Cerebellar cortex (tissue), 1 donor: ENCODE measurements around the gene NR6A1.

Source experiments
- DNase-seq: peaks from one replicate; pipeline ENCODE4 v3.0.0-alpha.2; 2015; ENCODE audit warnings: low spot score

Gene NR6A1

DNA sequence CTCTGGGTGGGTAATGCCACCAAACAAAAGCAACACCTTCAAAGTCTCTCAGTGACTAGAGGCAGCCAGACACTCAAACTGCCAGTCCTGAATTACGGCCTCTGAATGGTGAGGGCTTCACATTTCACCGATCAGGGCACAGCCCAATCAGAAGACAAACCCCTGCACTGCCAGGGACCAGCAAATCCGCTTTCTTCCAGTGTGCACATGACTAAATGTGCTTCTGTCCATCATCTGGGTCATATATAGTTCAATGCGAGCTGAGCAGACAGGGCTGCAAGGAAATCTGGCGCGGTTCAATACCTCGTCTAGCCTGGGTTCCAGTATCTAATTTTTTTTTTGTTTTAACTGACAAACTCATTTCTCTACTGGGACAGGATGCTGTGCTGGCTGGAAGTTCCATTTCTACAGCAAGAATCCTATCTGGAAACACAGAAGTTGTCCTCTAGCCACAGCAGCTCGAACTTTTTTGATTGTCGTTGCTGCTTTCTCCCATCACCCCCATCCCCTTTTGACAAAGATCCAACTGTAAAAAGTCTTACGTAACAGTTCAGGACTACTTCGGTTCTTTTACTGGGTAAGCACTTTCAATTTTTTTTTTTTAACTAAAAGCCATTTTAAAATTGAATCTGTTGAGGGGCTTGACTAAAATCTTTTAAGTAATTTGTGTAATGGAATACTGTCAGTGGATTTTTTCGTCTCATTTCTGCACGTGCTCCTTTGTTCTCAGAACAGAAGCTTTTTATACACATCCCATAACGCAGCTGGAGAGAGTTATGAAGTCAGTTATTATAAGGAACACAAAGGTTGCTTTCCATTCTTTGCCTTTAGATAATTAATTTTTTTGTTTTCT lies 112.7 kb downstream of the NR6A1 start:
- DNase-seq: peak; percentile 98

DNA sequence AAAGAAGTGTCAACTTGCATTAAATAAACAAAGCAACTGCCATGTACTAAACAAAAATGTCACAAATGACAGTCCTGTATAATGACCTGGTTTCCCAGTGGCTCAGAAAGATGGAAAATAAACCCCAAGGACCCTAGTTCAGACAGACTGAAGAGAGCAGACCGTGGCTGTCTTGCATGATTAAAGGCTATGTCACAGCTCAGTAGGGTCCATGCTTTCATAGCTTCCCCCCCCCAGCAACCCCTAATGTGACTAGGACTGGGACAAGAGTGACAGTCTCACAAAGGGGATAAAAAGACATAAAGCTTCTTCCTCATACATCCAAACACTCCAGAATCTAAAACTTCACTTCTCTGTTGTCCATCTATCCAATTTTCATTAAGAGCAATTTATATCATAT lies 113.6 kb downstream of the NR6A1 start:
- DNase-seq: peak; percentile 23

DNA sequence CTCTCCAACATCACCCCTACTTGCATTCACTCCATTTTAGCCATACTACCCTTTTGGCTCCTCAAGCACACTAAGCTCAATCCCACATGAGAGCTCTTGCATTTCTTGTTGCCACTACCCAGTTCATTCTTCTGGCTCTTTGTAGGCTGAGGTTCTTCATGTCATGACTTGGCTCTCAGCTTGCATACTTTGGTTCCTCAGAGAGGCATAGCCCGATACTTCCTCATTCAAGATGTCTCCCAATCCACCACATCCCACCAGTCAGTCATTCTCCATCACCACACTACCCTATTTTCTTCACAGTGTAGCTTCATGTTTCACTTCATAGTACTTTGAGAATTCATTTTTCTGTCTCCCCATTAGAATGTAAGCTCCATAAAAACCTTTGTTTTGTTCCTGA lies 116.7 kb downstream of the NR6A1 start:
- DNase-seq: no peak

DNA sequence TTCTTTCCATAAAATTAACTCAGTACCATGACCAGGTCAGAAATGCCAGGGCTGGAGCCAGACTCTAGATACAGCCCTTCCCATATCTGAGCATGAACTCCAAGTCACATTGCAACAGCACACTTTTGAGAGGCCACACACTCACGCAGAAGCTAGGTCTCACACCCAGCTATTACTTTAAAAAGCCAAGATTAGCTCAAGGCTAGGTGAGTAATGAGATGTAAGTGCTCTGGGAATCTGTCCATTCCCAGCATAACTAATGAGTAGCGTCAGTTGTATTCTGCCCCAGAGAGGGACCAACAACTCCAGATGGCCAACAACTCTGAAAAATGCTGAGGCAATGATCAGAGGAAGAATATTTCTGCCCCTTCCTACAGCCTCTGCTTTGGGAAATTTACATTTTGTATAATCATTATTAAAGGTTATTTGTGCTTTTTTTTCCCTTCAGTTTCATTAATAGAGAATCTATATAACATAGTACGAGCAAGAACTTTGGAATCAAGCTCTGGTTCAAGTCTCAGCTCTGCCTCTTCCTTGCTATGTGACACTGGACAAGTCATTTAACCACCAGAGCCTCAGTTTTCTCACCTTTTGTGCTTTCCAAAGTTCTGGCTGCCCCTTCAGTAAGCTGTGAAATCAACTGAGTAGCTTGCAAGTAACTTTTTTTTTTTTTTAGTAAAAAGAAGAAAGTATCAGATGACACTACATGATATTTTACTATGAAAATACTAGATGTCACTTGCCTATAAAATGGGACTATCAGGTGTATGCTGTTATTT lies 118.3 kb downstream of the NR6A1 start:
- DNase-seq: peak; percentile 41

DNA sequence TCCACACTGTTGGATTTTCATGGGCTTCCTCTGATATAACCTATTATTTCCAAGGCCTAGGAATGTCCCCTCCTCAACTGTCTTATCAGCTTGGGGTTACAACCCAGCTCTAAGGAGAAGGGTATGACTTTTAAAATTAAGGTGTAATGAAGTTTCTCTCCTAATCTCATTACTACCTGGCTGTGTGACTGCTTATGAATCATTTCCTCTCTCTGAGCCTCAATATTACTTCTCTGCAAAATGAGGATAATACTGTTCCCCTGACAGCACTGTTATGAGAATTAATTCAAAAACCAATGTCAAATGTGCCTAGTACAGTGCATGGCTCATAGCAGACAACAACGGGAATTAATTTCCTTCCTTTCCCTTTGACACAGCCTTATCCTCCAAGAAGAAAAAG lies 118.9 kb downstream of the NR6A1 start:
- DNase-seq: peak; percentile 30

DNA sequence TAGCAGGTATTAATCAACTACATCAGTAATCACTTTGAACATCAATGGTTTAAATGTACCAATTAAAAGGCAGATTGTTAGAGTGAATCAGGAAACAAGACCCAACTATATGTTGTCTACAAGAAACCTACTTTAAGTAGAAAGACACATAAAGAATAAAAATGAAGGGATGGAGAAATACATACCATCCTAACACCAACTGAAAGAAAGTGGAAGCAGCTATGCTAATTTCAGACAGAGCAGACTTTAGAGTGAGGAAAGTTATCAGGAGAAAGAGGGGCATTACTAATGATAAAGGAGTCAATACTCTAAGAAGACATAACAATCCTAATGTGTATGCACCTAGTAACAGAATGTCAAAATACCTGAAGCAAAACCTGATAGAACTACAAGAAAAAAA lies 125.8 kb downstream of the NR6A1 start:
- no peak for DNase-seq

DNA sequence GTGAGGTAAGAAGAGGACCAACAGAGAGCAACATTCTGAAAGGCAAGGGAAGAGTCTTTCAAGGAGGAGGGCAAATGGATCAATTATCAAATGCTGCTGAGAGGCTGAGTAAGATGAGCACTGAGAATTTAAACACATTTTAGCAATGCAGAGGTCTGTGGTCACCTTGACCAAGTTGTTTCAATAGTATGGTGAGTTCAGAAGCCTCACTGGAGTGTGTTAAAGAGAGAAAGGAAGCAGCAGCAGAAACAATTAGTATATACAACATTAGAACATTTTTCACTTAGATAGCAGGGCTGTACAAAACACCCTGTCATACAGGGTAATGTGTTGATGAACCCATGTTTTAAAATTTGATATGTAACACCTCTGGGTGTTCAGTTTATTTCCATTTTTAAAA lies 131.5 kb downstream of the NR6A1 start:
- no peak for DNase-seq

DNA sequence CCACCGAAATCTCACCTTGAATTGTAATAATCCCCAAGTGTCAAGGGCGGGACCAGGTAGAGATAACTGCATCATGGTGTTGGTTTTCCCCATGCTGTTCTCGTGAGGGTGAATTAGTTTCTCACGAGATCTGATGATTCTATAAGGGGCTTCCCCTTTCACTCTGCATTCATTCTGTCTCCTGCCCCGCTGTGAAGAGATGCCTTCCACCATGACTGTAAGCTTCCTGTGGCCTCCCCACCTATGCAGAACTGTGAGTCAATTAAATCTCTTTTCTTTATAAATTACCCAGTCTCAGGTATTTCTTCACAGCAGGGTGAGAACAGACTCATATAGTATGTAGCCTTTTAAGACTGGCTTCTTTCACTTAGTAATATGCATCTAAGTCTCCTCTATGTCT lies 135.8 kb downstream of the NR6A1 start:
- DNase-seq: no peak

DNA sequence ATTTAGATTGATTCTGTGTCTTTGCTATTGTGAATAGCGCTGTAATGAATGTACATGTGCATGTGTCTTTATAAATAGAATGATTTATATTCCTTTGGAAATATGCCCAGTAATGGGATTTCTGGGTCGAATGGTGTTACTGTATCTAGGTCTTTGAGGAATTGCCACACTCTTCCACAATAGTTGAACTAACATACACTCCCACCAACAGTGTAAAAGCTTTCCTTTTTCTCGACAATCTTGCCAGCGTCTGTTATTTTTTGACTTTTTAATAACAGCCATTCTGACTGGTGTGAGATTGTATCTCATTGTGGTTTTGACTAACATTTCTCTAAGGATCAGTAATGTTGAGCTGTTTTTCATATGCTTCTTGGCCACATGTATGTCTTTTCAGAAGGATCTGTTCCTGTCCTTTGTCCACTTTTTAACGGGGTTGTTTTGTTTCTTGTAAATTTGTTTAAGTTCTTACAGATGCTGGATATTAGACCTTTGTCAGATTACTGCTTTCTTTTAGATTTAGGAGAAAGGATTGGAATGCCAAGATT lies 139.0 kb downstream of the NR6A1 start:
- no peak for DNase-seq

DNA sequence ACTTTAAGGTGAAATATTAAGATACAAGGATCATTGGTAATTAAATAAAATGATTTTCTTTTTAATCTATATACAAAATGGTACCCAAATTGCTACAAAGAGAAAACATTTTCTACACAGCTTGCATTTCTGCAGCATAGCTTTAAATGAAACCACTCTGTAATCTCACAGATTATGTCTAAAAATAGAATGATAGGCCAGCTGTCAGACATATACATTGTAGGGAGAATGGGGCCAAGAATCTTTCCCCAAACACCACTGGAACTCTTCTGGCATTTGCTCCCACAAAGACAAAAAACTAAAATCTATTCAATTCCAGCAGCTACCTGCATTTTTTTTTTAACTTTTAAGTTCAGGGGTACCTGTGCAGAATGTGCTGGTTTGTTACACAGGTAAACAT lies 139.8 kb downstream of the NR6A1 start:
- no peak for DNase-seq

DNA sequence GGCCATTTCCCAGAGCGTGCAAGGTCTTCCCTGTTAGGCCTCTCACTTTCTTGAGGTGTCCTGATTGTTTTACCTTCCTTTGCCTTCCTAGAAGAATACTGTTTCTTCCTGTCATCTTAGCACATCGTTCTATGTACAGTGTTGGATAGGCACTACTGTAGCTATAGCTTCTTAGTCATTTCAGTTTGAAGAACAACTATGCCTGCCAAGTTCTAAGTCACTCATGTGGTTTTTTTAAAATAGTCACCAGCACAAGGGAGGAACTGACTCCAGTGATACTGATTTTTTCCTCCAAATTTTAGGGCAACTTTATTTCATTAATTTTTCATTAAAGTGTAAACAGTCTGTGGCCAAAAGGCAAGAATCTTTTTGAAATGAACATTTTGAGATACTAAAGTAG lies 141.5 kb downstream of the NR6A1 start:
- DNase-seq: no peak

DNA sequence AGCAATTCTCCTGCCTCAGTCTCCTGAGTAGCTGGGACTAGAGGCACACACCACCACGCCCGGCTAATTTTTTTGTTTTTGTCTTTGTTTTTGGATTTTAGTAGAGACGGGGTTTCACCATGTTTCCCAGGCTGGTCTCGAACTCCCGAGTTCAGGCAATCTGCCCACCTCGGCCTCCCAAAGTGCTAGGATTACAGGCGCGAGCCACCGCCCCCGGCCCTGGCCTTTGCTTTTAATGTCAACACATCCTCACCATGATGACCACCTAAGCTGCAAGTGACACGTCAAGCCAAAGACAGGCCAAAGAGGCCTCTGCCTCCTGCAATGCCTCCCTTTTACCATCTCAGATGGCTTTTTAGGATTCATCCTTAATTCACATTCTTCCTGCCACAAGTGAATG lies 142.4 kb downstream of the NR6A1 start:
- no peak for DNase-seq

DNA sequence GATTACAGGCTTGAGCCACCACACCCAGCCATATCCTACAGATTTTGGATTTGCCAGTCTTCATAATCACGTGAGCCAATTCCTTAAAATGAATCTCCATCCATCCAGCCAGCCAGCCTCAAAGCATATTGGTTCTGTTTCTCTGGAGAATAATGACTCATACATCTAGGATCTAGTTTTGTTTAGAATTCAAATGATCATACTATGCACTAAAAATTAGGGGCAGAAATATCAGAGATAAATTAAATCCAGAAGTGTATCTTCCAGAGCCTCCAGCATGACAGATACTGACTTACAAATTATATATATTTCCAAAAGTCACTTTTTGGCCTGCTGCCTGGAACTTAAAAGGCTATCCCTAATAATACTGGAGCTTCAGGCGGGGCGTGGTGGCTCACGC lies 144.8 kb downstream of the NR6A1 start:
- DNase-seq: no peak

DNA sequence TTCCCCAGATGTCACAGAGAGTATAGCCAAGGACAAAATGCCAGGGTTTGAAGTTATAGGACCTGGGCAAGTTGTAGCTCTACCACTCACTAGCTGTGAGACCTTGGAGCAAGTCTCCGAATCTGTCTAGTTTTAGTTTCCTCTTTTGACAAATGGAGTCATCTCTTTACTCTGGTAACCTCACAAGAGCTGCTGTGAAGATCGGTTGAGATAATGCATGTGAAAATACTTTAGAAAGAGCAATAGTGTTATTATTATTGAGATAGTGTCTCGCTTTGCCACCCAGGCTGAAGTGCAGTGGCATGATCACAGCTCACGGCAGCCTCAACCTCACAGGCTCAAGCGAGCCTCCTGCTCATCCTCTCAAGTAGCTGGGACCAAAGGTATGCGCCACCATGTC lies 146.0 kb downstream of the NR6A1 start:
- no peak for DNase-seq

DNA sequence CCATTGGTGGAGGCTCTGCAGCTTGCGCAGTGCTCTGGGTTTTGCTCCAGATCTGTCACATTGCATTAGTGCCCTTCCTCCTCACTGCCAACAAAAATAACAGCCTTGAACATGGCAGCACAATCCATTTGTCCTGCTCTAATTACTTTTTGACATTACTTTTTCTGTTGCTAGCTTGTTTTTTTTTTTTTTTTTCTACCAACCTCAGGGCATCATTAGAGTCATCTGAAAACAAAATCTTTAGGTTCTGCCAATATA lies 146.4 kb downstream of the NR6A1 start:
- peak; percentile 96 for DNase-seq

DNA sequence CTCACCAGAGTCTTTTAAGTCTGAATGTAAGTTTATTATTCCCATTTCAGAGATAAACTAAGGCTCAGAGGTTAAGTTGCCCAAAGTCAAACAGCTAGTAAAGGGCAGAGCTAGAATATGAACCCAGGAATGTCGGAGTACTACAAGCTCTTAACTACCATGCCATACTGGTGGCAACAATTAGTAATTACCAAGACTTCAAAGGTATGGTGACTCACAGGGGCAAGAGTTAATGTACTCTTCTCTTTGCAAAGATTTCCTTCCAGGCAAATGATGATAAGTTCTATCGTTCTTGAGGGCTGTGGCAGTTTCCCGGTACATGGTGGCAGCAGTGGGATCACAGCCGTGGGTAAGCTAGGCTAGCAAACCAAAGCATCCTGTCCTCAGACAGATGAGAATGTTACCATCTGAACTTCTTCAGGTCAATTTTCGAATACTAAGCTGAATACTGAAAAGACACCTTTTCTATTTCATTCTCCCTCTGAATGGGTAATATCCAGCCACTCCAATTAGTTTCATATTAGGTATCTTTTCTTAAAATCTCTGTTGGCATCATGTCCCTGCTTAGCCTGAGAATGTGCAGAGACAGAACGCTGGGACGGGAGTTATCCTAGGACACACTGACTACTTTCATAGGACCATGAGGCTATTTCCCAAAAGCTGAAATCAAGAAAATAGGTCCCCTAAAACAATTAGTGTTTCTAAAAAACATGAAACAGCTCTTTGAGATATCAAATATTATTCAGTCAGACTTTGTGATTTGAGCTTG lies 147.0 kb downstream of the NR6A1 start:
- DNase-seq: no peak

DNA sequence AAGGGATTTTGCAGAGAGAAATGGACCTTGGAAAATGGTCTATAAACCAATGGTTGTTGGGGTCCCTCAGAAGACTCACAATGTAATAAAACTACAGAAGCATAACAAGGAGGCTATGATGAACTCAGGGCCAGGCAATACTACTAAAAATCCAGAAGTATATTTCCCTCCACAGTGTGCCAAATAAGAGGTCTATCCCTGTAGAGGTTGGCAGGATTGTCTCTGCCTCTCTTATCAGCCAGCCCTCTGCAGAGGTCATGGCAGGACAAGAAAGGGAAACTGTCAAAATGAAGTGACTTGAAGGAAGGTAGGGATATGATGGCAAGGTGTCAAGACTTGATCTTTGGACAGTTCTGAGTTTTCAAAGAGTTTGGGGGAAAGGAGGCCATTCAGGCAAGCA lies 148.2 kb downstream of the NR6A1 start:
- DNase-seq: peak; percentile 18

DNA sequence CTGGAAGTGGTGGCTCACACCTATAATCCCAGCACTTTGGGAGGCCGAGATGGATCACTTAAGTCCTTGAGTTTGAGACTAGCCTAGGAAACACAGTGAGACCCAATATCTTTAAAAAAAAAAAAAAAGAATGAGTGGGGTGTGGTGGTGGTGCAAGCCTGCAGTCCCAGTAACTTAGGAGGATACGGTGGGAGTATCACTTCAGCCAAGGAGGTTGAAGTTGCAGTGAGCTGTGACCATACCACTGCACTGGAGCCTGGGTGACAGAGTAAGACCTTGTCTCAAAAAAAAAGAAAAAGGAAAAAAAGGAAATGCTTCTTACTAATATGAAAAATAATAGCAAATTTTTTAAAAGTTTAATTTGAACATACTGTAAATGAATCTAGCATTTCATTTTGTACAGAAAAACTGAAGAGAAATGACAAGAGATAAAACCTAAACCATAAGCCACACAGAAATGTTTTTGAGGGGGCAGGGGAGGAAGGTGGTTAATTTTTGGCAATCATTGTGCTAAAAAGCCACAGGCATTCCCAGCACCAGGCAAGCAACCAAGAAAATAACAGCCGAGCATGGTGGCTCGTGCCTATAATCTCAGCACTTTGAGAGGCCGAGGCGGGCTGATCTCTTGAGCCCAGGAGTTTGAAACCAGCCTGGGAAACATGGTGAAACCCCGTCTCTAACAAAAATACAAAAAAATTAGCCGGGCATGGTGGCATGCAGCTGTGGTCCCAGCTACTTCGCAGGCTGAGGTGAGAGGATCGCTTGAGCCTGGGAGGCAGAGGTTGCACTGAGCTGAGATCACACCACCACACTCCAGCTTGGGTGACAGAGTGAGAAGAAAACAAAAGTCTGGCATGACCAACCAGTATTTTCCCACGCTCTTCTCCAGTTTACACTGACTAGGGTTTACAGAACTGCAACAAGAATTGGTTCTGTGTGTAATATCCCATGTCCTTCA lies 149.5 kb downstream of the NR6A1 start:
- DNase-seq: peak; percentile 79

DNA sequence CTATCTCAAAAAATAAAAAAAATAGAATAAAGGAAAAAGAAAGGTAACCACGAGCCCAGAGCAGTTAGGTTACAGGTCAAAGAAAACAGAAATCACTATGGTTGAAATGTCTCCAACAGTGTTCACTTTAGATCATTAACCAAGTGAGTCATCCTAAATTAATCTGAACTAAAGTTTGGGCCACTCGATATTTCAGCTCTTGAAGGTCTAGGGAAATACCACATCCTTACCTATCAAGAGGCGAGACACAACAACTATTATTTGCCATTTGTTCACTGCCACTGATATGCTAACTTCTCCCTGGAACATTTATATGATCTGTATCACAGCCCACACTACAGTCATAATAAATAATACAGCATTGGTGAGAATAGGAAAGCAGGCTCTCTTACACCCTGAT lies 152.6 kb downstream of the NR6A1 start:
- DNase-seq: no peak

DNA sequence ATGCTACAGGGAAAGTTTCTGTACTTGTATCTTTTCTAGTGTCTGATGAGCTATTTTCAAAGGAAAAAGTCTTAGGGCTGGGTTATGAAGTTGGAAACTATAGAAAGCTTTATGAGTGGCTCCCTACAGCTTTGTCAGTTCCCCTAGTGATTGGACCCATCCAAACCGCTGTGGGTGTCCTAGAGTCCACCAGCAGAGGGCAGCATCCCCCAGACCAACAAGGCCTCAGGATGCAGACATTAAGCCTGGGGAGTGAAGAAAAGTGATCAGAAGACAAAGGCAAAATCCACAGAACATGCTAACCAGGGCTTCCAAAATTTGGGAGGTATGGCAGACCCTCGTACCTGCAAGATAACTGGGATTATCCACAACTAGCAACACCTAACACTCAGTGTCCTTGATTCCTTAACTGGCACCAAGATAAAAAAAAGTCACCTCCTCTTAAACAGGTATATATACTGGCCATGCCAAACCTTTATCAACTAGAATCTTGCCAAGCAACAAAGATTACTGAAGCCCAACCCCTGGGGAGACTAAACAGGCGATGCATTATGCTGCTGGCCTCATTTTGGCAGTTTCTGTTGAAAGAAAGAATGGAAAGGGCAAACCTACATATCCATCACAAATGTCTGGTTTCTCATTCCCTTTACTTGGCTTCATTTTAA lies 153.5 kb downstream of the NR6A1 start:
- peak; percentile 89 for DNase-seq

DNA sequence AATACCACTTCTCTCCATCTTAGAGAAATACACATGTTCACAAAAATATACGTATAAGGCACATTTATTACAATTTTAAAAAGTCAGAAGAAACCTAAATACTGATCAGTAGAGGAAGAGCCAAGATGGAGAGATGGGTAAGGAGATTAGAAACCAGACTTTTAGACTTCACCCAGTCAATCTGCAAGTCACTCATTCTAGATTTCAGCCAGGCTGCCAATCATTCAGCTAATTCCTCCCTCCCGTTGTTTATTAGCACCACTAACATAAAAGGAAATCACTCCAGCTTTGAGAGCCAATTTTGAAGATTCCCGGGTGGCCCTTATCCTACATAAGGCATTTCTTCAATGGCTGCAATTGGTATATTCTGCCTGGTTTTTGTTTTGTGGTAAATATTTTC lies 154.2 kb downstream of the NR6A1 start:
- DNase-seq: no peak
